SK-N-SH (cell line): ENCODE data around the gene SMAP1. TPM values are rescaled to one million over a fixed set of nuclear protein-coding genes. Genes with fewer than 3 reads are reported as not detected.

ENCODE experiments used
- CTCF ChIA-PET: fragments of 300-600, 350-600 bp; formaldehyde crosslinking; extraction: SDS; loops from one replicate; lab custom pipeline; 2021; lab: Yijun Ruan, JAX
- POLR2A ChIA-PET: fragments of 350-600 bp; sonication (Branson Sonifier 250); formaldehyde crosslinking; extraction: SDS; loops from one replicate; lab custom pipeline; 2020; ENCODE audit warnings: antibody characterized with exemption, inconsistent platforms; lab: Yijun Ruan, JAX
- DNase-seq: peaks from one replicate; pipeline ENCODE4 v3.0.0; 2012
- H2AFZ ChIP-seq: fragments of 200-600 bp; sonication (generic); 2 replicates; pipeline ENCODE4 v1.8.1; 2016; ENCODE audit warnings: antibody characterized with exemption, mild to moderate bottlenecking, low read depth
- H3F3A ChIP-seq: fragments of 200-600 bp; sonication (generic); replicated peaks from 2 replicates; pipeline ENCODE3; 2016; ENCODE audit warnings: antibody characterized with exemption, mild to moderate bottlenecking; ENCODE audit not compliant: insufficient read depth
- H3K27ac ChIP-seq, 2 experiments: fragments of 200-500 bp in 1 of 2; fragments of 200-600 bp in 1 of 2; sonication (Bioruptor generic) in 1 of 2; sonication (generic), shearing (Covaris generic) in 1 of 2; 2 replicates each; pipeline versions ENCODE4 v1.5.1 to v1.6.1; 2014 to 2016; ENCODE audit warnings: low read depth in 2 of 2, inconsistent platforms in 1 of 2, low read length in 1 of 2, mild to moderate bottlenecking in 1 of 2, mixed read lengths in 1 of 2
- H3K27me3 ChIP-seq: fragments of 200-600 bp; sonication (generic), shearing (Covaris generic); 2 replicates; pipeline ENCODE4 v1.6.1; 2016; ENCODE audit warnings: mixed run types; ENCODE audit not compliant: insufficient read depth
- H3K36me3 ChIP-seq, 2 experiments: fragments of 200-500 bp in 1 of 2; fragments of 200-600 bp in 1 of 2; sonication (Bioruptor generic) in 1 of 2; sonication (generic) in 1 of 2; replicated peaks in 1 of 2; 2 replicates each; pipeline versions ENCODE3 to v1.5.1; 2014 to 2016; ENCODE audit warnings: low read length in 1 of 2, mild to moderate bottlenecking in 1 of 2; ENCODE audit not compliant: insufficient read depth in 2 of 2, control insufficient read depth in 1 of 2
- H3K4me1 ChIP-seq, 2 experiments: fragments of 200-500 bp in 1 of 2; fragments of 200-600 bp in 1 of 2; sonication (Bioruptor generic) in 1 of 2; sonication (generic), shearing (Covaris generic) in 1 of 2; 2 replicates each; pipeline versions ENCODE4 v1.5.1 to v1.6.1; 2014 to 2016; ENCODE audit warnings: low read depth in 1 of 2, low read length in 1 of 2, mixed run types in 1 of 2; ENCODE audit not compliant: insufficient read depth in 2 of 2, control insufficient read depth in 1 of 2
- H3K4me2 ChIP-seq: fragments of 200-600 bp; sonication (generic), shearing (Covaris generic); 2 replicates; pipeline ENCODE4 v1.6.1; 2017; ENCODE audit warnings: mixed run types
- H3K4me3 ChIP-seq, 2 experiments: fragments of 200-500 bp in 1 of 2; fragments of 200-600 bp in 1 of 2; sonication (Bioruptor generic) in 1 of 2; sonication (generic), shearing (Covaris generic) in 1 of 2; 2 replicates each; pipeline versions ENCODE4 v1.5.1 to v1.8.1; 2014 to 2016; ENCODE audit warnings: low read depth in 2 of 2, inconsistent platforms in 1 of 2, low read length in 1 of 2, mild to moderate bottlenecking in 1 of 2, mixed read lengths in 1 of 2, moderate library complexity in 1 of 2
- H3K79me2 ChIP-seq: fragments of 200-600 bp; sonication (generic); 2 replicates; pipeline ENCODE4 v1.8.1; 2017; ENCODE audit warnings: mild to moderate bottlenecking; ENCODE audit not compliant: insufficient read depth
- H3K9ac ChIP-seq: fragments of 200-600 bp; sonication (generic); 2 replicates; pipeline ENCODE4 v1.6.1; 2017; ENCODE audit warnings: mixed run types
- H3K9me2 ChIP-seq: fragments of 200-600 bp; sonication (generic); 2 replicates; pipeline ENCODE4 v1.6.1; 2017; ENCODE audit warnings: mixed run types
- H3K9me3 ChIP-seq: fragments of 200-600 bp; sonication (generic); 2 replicates; pipeline ENCODE4 v1.6.1; 2017; ENCODE audit warnings: mixed run types, mild to moderate bottlenecking, moderate library complexity
- H4K20me1 ChIP-seq: fragments of 200-600 bp; sonication (generic); 2 replicates; pipeline ENCODE4 v1.6.1; 2017; ENCODE audit warnings: mild to moderate bottlenecking, mixed run types; ENCODE audit not compliant: insufficient read depth
- EP300 ChIP-seq, 2 experiments: IDR thresholded peaks; 2 replicates each; pipeline versions ENCODE4 v1.4.0 to v1.6.1; 2012; ENCODE audit warnings: borderline replicate concordance in 1 of 2, low read depth in 1 of 2, low read length in 1 of 2
- FOSL2 ChIP-seq: IDR thresholded peaks from 2 replicates; pipeline ENCODE4 v1.4.0; 2012; ENCODE audit warnings: low read depth, mild to moderate bottlenecking, moderate library complexity, borderline replicate concordance
- JUND ChIP-seq: IDR thresholded peaks from 2 replicates; pipeline ENCODE4 v1.4.0; 2012
- NFIC ChIP-seq: IDR thresholded peaks from 2 replicates; pipeline ENCODE4 v1.4.0; 2012; ENCODE audit warnings: borderline replicate concordance
- POLR2AphosphoS5 ChIP-seq: IDR thresholded peaks from 2 replicates; pipeline ENCODE4 v1.6.1; 2012; ENCODE audit warnings: low read depth, low read length
- RAD21 ChIP-seq: IDR thresholded peaks from 2 replicates; pipeline ENCODE4 v1.6.1; 2012; ENCODE audit warnings: mild to moderate bottlenecking, low read length
- RCOR1 ChIP-seq: fragments of 150-350 bp; IDR thresholded peaks from 2 replicates; pipeline ENCODE4 v1.6.1; 2017; ENCODE audit warnings: antibody characterized with exemption, low read length
- RFX5 ChIP-seq: IDR thresholded peaks from 2 replicates; pipeline ENCODE4 v1.6.1; 2012; ENCODE audit warnings: mild to moderate bottlenecking, improper control_type of control experiment, low read length
- SIN3A ChIP-seq: IDR thresholded peaks from 2 replicates; pipeline ENCODE4 v1.6.1; 2012; ENCODE audit warnings: low read depth, mild to moderate bottlenecking, low read length, moderate library complexity, borderline replicate concordance
- SMC3 ChIP-seq: IDR thresholded peaks from 2 replicates; pipeline ENCODE4 v1.6.1; 2012; ENCODE audit warnings: low read depth, low read length, improper control_type of control experiment
- TAF1 ChIP-seq: IDR thresholded peaks from 2 replicates; pipeline ENCODE4 v1.6.1; 2012; ENCODE audit warnings: low read depth, mild to moderate bottlenecking, low read length, moderate library complexity, borderline replicate concordance
- TCF12 ChIP-seq: IDR thresholded peaks from 2 replicates; pipeline ENCODE4 v1.4.0; 2012
- TEAD4 ChIP-seq: IDR thresholded peaks from 2 replicates; pipeline ENCODE4 v1.4.0; 2012; ENCODE audit warnings: mild to moderate bottlenecking, borderline replicate concordance; ENCODE audit not compliant: insufficient read depth
- ZBTB33 ChIP-seq: IDR thresholded peaks from 2 replicates; pipeline ENCODE4 v1.4.0; 2012; ENCODE audit warnings: low read depth, borderline replicate concordance
- WGBS: methylation state at CpG from one replicate; pipeline ENCODE4 v1.1.6; 2017; ENCODE audit warnings: low lambda C conversion rate; 5-methylcytosine and 5-hydroxymethylcytosine counted together
- polyA plus RNA-seq, 3 experiments: library from polyadenylated mRNA; depleted of rRNA; stranded (reverse); fragments of >200 nt; gene quantifications; 2 replicates each; pipeline ENCODE4 v1.2.3, GENCODE V29; 2012
- TF ChIP-seq, protein P1 (sequence below): IDR thresholded peaks from 2 replicates; pipeline ENCODE4 v1.4.0; 2012; ENCODE audit warnings: low read depth, borderline replicate concordance
- TF ChIP-seq, protein P2 (sequence below): IDR thresholded peaks from 2 replicates; pipeline ENCODE4; 2012

The SMAP1 gene
- polyA plus RNA-seq, 1 of the 3 experiments (the other 2 are of a cell fraction) = 12.6 TPM

GRCh38 chr6:70700922-70701876 lies 33.5 kb downstream of the SMAP1 start:
- CTCF ChIA-PET = interaction anchor here (0.6 to 17.1 kb wide), 5 partner anchors 14 to 391 kb away, joined by 3 to 163 read pairs (median 3); no protein-coding TSS in a partner anchor
- H3K4me1 ChIP-seq = no peaks in the 10 kb centered on the region
- H3K79me2 ChIP-seq = peaks cover 45% of the 10 kb centered on the region
- no peak overlapping the region for H3K9ac ChIP-seq
- no peak for DNase-seq
- H4K20me1 ChIP-seq = peaks cover 9% of the 10 kb centered on the region; the same call in 1 of the 2 replicates
- no peaks in the 10 kb centered on the region for H3K9me2 ChIP-seq
- H3K4me3 ChIP-seq = no peak overlapping the region
- no peaks in the 10 kb centered on the region for H3K9me3 ChIP-seq
- H3F3A ChIP-seq = no peaks in the 10 kb centered on the region
- TF ChIP-seq SIN3A (no peak), SMC3 (no peak), EP300 (IDR thresholded peaks at IDR 0.05; ENCODE audit: borderline replicate concordance in 1 of 2, low read depth in 1 of 2, low read length in 1 of 2) (no peak), POLR2AphosphoS5 (no peak), RCOR1 (no peak), ZBTB33 (no peak), RAD21 (no peak)
- TF ChIP-seq, protein P1, sequence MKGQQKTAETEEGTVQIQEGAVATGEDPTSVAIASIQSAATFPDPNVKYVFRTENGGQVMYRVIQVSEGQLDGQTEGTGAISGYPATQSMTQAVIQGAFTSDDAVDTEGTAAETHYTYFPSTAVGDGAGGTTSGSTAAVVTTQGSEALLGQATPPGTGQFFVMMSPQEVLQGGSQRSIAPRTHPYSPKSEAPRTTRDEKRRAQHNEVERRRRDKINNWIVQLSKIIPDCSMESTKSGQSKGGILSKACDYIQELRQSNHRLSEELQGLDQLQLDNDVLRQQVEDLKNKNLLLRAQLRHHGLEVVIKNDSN = no peak
- H3K27me3 ChIP-seq = no peaks in the 10 kb centered on the region
- no peak overlapping the region for H3K27ac ChIP-seq
- no peaks in the 10 kb centered on the region for H3K36me3 ChIP-seq
- POLR2A ChIA-PET = no interaction called here
- H3K4me2 ChIP-seq = no peak overlapping the region
- WGBS = 90% methylated on average over 8 of the region's 10 CpGs
- H2AFZ ChIP-seq = no peak overlapping the region

- no peaks in the 10 kb centered on the region for H3K9me2 ChIP-seq
- 91% methylated on average over 2 of the region's 2 CpGs for WGBS
- H3K4me2 ChIP-seq = no peak overlapping the region
- POLR2A ChIA-PET = no interaction called here
- H3K9me3 ChIP-seq = no peaks in the 10 kb centered on the region
- H3K4me1 ChIP-seq = no peaks in the 10 kb centered on the region
- TF ChIP-seq FOSL2 = no peak
- TF ChIP-seq TEAD4 = no peak
- no peak for TF ChIP-seq EP300 (IDR thresholded peaks at IDR 0.05; ENCODE audit: borderline replicate concordance in 1 of 2, low read depth in 1 of 2, low read length in 1 of 2)
- no peak for TF ChIP-seq TCF12
- no peak for TF ChIP-seq NFIC
- TF ChIP-seq JUND = no peak
- TF ChIP-seq, protein P2, sequence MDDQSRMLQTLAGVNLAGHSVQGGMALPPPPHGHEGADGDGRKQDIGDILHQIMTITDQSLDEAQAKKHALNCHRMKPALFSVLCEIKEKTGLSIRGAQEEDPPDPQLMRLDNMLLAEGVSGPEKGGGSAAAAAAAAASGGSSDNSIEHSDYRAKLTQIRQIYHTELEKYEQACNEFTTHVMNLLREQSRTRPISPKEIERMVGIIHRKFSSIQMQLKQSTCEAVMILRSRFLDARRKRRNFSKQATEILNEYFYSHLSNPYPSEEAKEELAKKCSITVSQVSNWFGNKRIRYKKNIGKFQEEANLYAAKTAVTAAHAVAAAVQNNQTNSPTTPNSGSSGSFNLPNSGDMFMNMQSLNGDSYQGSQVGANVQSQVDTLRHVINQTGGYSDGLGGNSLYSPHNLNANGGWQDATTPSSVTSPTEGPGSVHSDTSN = no peak
- TF ChIP-seq, protein P1 = no peak
- TF ChIP-seq TAF1 = no peak
- no peak for TF ChIP-seq RFX5
- peaks cover 23% of the 10 kb centered on the region for H3K79me2 ChIP-seq
- no peak overlapping the region for H3K27ac ChIP-seq
- no peaks in the 10 kb centered on the region for H3F3A ChIP-seq
- no peak overlapping the region for H3K4me3 ChIP-seq
- no peak for DNase-seq
- H3K27me3 ChIP-seq = no peaks in the 10 kb centered on the region
- no peak overlapping the region for H2AFZ ChIP-seq
- no peak overlapping the region for H3K9ac ChIP-seq
- peaks cover 9% of the 10 kb centered on the region; the same call in 1 of the 2 replicates for H4K20me1 ChIP-seq
- H3K36me3 ChIP-seq = no peaks in the 10 kb centered on the region
- CTCF ChIA-PET = interaction anchor here (1.6 to 17.1 kb wide), 3 partner anchors 176 to 306 kb away, joined by 4 to 163 read pairs (median 7); no protein-coding TSS in a partner anchor
Observed at GRCh38 chr6:70705772-70706171, 38.1 kb downstream of the SMAP1 start.
